ENCODE results near the gene TACR2.

GRCh38 chr10:69358148-69358795 lies 58.4 kb downstream of the TACR2 start:
- TF ChIP-seq, protein P1, sequence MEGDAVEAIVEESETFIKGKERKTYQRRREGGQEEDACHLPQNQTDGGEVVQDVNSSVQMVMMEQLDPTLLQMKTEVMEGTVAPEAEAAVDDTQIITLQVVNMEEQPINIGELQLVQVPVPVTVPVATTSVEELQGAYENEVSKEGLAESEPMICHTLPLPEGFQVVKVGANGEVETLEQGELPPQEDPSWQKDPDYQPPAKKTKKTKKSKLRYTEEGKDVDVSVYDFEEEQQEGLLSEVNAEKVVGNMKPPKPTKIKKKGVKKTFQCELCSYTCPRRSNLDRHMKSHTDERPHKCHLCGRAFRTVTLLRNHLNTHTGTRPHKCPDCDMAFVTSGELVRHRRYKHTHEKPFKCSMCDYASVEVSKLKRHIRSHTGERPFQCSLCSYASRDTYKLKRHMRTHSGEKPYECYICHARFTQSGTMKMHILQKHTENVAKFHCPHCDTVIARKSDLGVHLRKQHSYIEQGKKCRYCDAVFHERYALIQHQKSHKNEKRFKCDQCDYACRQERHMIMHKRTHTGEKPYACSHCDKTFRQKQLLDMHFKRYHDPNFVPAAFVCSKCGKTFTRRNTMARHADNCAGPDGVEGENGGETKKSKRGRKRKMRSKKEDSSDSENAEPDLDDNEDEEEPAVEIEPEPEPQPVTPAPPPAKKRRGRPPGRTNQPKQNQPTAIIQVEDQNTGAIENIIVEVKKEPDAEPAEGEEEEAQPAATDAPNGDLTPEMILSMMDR (IDR thresholded peaks at IDR 0.05), result no peak
- TF ChIP-seq EP300 (IDR thresholded peaks at IDR 0.05) (no peak), POLR2A (IDR thresholded peaks at IDR 0.05) (no peak), POLR2AphosphoS5 (IDR thresholded peaks at IDR 0.05) (no peak)
